Measurements from ENCODE around the gene CYP27B1. TPM values are rescaled to one million over a fixed set of nuclear protein-coding genes. Genes with fewer than 3 reads are reported as not detected.
A peak's percentile ranks its signal among the peaks of the same experiment; 100 is the strongest.

Gene CYP27B1
- total and polyA plus RNA-seq, 9 of the 15 experiments (the other 6 are each of a cell fraction or from before 2014, with no cell fraction given), result 0.18 to 4.2 (median 1.8) TPM

DNA sequence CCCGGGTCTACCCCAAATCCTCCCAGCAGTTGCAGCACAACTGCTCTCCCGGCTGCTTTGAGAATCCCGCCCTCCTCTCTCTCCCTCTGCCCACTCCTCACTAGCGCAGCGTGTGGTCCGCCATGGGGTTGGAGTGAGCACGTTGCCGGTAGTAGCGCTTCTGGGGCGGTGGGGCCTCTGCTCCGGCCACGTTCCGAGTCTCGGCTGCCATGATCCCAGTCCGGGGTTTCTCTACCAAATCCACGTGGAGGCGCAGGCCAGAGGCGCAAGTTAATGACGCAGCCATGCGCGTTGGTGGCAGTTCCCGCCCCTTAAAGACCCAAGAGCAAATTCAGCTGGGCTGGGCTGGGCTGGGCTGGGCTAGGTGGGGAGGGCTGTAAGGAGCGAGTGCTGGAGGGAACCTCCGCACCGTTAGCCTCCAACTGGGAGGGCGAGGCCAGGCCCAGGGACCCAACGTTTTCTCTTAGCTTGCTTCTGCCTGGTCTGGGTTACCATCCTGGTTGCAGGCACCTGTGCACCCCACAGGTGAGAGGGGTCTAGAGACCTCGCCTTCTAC, 5.1 kb upstream of the CYP27B1 start, which contains the start of gene METTL1 (continued):
- no peak for TF ChIP-seq ZSCAN29 (IDR thresholded peaks at IDR 0.05)
- TF ChIP-seq FUS (optimal IDR thresholded peaks at IDR 0.05; ENCODE audit: low read depth, low read length), result no peak
- TF ChIP-seq, protein P1, sequence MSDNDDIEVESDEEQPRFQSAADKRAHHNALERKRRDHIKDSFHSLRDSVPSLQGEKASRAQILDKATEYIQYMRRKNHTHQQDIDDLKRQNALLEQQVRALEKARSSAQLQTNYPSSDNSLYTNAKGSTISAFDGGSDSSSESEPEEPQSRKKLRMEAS (CRISPR knock-in tag; IDR thresholded peaks at IDR 0.05), result peak; percentile 100
- no peak for TF ChIP-seq CEBPB (tag; IDR thresholded peaks at IDR 0.05)
- peak; percentile 95 for TF ChIP-seq NEUROD1 (IDR thresholded peaks at IDR 0.05; ENCODE audit: borderline replicate concordance, low read depth, low read length, partially characterized antibody)
- no peak for TF ChIP-seq FOXJ2 (tag; IDR thresholded peaks at IDR 0.05)
- TF ChIP-seq, protein P2, sequence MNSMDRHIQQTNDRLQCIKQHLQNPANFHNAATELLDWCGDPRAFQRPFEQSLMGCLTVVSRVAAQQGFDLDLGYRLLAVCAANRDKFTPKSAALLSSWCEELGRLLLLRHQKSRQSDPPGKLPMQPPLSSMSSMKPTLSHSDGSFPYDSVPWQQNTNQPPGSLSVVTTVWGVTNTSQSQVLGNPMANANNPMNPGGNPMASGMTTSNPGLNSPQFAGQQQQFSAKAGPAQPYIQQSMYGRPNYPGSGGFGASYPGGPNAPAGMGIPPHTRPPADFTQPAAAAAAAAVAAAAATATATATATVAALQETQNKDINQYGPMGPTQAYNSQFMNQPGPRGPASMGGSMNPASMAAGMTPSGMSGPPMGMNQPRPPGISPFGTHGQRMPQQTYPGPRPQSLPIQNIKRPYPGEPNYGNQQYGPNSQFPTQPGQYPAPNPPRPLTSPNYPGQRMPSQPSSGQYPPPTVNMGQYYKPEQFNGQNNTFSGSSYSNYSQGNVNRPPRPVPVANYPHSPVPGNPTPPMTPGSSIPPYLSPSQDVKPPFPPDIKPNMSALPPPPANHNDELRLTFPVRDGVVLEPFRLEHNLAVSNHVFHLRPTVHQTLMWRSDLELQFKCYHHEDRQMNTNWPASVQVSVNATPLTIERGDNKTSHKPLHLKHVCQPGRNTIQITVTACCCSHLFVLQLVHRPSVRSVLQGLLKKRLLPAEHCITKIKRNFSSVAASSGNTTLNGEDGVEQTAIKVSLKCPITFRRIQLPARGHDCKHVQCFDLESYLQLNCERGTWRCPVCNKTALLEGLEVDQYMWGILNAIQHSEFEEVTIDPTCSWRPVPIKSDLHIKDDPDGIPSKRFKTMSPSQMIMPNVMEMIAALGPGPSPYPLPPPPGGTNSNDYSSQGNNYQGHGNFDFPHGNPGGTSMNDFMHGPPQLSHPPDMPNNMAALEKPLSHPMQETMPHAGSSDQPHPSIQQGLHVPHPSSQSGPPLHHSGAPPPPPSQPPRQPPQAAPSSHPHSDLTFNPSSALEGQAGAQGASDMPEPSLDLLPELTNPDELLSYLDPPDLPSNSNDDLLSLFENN (IDR thresholded peaks at IDR 0.05; ENCODE audit: low read depth in 2 of 2, low read length in 2 of 2), result no peak
- no peak for TF ChIP-seq TRIM24 (IDR thresholded peaks at IDR 0.05)
- no peak for TF ChIP-seq ZNF696 (CRISPR knock-in tag; conservative IDR thresholded peaks at IDR 0.05)
- no peak for TF ChIP-seq SIX5 (IDR thresholded peaks at IDR 0.05; ENCODE audit: borderline replicate concordance in 1 of 2, insufficient read depth in 1 of 2, low read depth in 1 of 2, low read length in 2 of 2)
- no peak for TF ChIP-seq NCOA4 (IDR thresholded peaks at IDR 0.05; ENCODE audit: partially characterized antibody)
- 0 out of 2 replicates have a peak, but pooled peaks have one; percentile 49 for TF ChIP-seq SRSF1 (IDR thresholded peaks at IDR 0.05; ENCODE audit: low read depth, low read length)
- TF ChIP-seq RBM17 (IDR thresholded peaks at IDR 0.05; ENCODE audit: borderline replicate concordance, low read depth, low read length), result no peak
- TF ChIP-seq TARDBP (IDR thresholded peaks at IDR 0.05), result no peak
- no peak for TF ChIP-seq IFI16 (CRISPR knock-in tag; IDR thresholded peaks at IDR 0.05)
- peak; percentile 98 for TF ChIP-seq MTA1 (IDR thresholded peaks at IDR 0.05; ENCODE audit: borderline replicate concordance)
- TF ChIP-seq SMARCA4 (IDR thresholded peaks at IDR 0.05), result no peak
- no peak for TF ChIP-seq ZNF77 (CRISPR knock-in tag; IDR thresholded peaks at IDR 0.05)
- no peak for TF ChIP-seq U2AF2 (optimal IDR thresholded peaks at IDR 0.05; ENCODE audit: low read depth, low read length)
- no peak for TF ChIP-seq ZNF707 (CRISPR knock-in tag; conservative IDR thresholded peaks at IDR 0.05)
- TF ChIP-seq, protein P3, sequence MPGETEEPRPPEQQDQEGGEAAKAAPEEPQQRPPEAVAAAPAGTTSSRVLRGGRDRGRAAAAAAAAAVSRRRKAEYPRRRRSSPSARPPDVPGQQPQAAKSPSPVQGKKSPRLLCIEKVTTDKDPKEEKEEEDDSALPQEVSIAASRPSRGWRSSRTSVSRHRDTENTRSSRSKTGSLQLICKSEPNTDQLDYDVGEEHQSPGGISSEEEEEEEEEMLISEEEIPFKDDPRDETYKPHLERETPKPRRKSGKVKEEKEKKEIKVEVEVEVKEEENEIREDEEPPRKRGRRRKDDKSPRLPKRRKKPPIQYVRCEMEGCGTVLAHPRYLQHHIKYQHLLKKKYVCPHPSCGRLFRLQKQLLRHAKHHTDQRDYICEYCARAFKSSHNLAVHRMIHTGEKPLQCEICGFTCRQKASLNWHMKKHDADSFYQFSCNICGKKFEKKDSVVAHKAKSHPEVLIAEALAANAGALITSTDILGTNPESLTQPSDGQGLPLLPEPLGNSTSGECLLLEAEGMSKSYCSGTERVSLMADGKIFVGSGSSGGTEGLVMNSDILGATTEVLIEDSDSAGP (CRISPR knock-in tag; IDR thresholded peaks at IDR 0.05), result peak; percentile 97
- no peak for TF ChIP-seq MCM2 (IDR thresholded peaks at IDR 0.05; ENCODE audit: low read depth)
- no peak for TF ChIP-seq SETDB1 (IDR thresholded peaks at IDR 0.05; ENCODE audit: low read length)
- TF ChIP-seq ZNF408 (CRISPR knock-in tag; IDR thresholded peaks at IDR 0.05; ENCODE audit: low read depth), result no peak
- TF ChIP-seq TFAM (CRISPR knock-in tag; conservative IDR thresholded peaks at IDR 0.05), result no peak
- TF ChIP-seq ZNF146 (CRISPR knock-in tag; IDR thresholded peaks at IDR 0.05; ENCODE audit: unreplicated experiment), result no peak
